ENCODE data around the gene MED12L.

Gene MED12L

GRCh38 chr3:151319628-151320027 lies 234.2 kb downstream of the MED12L start:
- ChIA-PET POLR2A (no interaction called here), CTCF (interaction anchor here (1.1 to 1.5 kb wide), 3 partner anchors 8 to 27 kb away, joined by 3 to 6 read pairs (median 5); no protein-coding TSS in a partner anchor)
- TF ChIP-seq CTCF (IDR thresholded peaks at IDR 0.05; ENCODE audit: control extremely low read depth, extremely low read depth, low read depth, missing control alignments), result no peak
- no peak for DNase-seq (ENCODE audit: extremely low spot score)

GRCh38 chr3:151320131-151320530 lies 234.7 kb downstream of the MED12L start:
- ChIA-PET CTCF (no interaction called here), POLR2A (no interaction called here)
- TF ChIP-seq CTCF (IDR thresholded peaks at IDR 0.05; ENCODE audit: control extremely low read depth, extremely low read depth, low read depth, missing control alignments), result no peak
- DNase-seq (ENCODE audit: extremely low spot score), result no peak

- no peak for TF ChIP-seq CTCF (IDR thresholded peaks at IDR 0.05; ENCODE audit: control extremely low read depth, extremely low read depth, low read depth, missing control alignments)
- DNase-seq (ENCODE audit: extremely low spot score), result no peak
- POLR2A ChIA-PET, result no interaction called here
- CTCF ChIA-PET, result interaction anchor here (0.7 to 1.3 kb wide), 5 partner anchors 8 to 153 kb away, joined by 3 to 6 read pairs (median 4); no protein-coding TSS in a partner anchor
Observed at GRCh38 chr3:151321526-151321925, 236.1 kb downstream of the MED12L start.

- DNase-seq (ENCODE audit: extremely low spot score), result no peak
- TF ChIP-seq CTCF (IDR thresholded peaks at IDR 0.05; ENCODE audit: control extremely low read depth, extremely low read depth, low read depth, missing control alignments), result no peak
- ChIA-PET CTCF (interaction anchor here (1.0 to 1.4 kb wide), 2 partner anchors 13 to 154 kb away, joined by 3 read pairs; no protein-coding TSS in a partner anchor), POLR2A (no interaction called here)
Observed at GRCh38 chr3:151322511-151322910, 237.0 kb downstream of the MED12L start.

GRCh38 chr3:151327571-151328198 lies 242.2 kb downstream of the MED12L start:
- POLR2A ChIA-PET, result no interaction called here
- DNase-seq (ENCODE audit: extremely low spot score), result peak; percentile 16
- peak; percentile 42 for TF ChIP-seq CTCF (IDR thresholded peaks at IDR 0.05; ENCODE audit: control extremely low read depth, extremely low read depth, low read depth, missing control alignments)
- CTCF ChIA-PET, result interaction anchor here (0.6 to 2.5 kb wide), 18 partner anchors 9 to 1075 kb away, joined by 3 to 19 read pairs (median 4); partner anchors contain the start of gene GPR87

- ChIA-PET CTCF (interaction anchor here (0.7 to 2.5 kb wide), 17 partner anchors 9 to 1074 kb away, joined by 3 to 19 read pairs (median 3); partner anchors contain the start of gene GPR87), POLR2A (no interaction called here)
- no peak for DNase-seq (ENCODE audit: extremely low spot score)
- TF ChIP-seq CTCF (IDR thresholded peaks at IDR 0.05; ENCODE audit: control extremely low read depth, extremely low read depth, low read depth, missing control alignments), result no peak
Observed at GRCh38 chr3:151328298-151328995, 243.0 kb downstream of the MED12L start.

Measured in GM10248 (cell line).